GM12801 (cell line): Measurements from ENCODE around the gene SURF6.

Experiments used
- TF ChIP-seq, protein P1 (sequence below): IDR thresholded peaks from one replicate; pipeline ENCODE4 v1.5.1; 2011; ENCODE audit warnings: control low read depth; ENCODE audit not compliant: insufficient read length; ENCODE audit errors: extremely low read depth

SURF6 gene

DNA sequence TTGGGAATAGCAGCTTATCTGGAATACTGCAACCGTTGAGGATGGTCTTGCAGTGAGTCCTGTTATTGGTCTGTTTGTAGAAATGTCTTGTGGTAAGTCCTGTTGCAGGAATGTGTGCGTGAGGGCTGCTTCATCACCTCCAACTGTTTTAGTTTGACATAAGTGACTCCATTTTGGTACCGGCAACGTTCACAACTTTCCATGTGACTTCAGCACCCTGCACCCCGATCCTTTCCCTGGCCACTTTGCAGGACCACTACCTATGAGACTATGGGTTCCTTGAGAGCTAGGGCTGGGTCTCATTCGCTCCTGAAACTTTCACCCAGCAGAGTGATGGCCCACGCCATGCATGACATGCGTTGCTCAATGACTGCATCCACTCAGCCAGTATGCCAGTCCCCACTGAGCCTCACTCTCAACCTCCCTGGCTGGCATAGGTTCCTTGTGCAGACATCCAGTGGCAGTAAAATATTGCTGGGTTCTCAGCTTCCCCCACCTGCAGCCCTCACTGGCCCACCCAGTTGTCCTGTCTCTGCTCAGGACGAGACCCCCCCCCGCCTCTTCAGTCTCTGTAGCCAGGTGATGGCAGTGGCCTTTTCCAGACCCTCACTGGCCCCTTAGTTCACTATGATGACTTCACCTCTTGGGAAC lies 8.0 kb downstream of the SURF6 start:
- TF ChIP-seq, protein P1, sequence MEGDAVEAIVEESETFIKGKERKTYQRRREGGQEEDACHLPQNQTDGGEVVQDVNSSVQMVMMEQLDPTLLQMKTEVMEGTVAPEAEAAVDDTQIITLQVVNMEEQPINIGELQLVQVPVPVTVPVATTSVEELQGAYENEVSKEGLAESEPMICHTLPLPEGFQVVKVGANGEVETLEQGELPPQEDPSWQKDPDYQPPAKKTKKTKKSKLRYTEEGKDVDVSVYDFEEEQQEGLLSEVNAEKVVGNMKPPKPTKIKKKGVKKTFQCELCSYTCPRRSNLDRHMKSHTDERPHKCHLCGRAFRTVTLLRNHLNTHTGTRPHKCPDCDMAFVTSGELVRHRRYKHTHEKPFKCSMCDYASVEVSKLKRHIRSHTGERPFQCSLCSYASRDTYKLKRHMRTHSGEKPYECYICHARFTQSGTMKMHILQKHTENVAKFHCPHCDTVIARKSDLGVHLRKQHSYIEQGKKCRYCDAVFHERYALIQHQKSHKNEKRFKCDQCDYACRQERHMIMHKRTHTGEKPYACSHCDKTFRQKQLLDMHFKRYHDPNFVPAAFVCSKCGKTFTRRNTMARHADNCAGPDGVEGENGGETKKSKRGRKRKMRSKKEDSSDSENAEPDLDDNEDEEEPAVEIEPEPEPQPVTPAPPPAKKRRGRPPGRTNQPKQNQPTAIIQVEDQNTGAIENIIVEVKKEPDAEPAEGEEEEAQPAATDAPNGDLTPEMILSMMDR: no peak

DNA sequence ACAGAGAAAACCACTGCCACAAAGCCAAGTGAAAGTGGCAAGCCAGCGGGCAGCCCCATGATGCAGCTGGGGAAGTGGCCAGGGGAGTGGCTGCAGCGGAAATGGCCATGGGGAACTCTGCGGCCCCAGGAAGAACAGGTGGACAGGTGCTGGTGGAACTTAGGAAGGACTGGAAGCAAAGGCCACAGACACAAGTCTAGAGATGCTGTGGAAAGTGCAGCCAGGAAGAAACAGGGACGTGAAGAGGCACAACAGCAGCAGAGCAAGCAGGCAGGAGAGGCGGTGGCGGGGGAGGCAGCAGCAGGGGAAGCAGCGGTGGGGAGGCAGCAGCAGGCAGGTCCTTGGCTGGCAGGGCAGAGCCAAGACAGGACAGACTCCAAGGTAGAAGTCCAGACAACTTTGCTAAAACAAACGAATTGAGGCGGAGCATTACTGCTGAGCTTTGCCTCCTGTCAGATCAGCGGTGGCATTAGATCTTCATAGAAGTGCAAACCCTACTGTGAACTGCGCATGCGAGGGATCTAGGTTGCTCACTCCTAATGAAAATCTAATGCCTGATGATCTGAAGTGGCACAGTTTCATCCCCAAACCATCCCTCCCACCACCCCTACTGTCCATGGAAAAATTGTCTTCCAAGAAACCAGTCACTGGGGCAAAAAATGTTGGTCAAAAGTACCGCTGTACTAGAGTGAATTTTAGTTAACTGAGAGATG lies 11.8 kb downstream of the SURF6 start:
- TF ChIP-seq, protein P1: no peak

DNA sequence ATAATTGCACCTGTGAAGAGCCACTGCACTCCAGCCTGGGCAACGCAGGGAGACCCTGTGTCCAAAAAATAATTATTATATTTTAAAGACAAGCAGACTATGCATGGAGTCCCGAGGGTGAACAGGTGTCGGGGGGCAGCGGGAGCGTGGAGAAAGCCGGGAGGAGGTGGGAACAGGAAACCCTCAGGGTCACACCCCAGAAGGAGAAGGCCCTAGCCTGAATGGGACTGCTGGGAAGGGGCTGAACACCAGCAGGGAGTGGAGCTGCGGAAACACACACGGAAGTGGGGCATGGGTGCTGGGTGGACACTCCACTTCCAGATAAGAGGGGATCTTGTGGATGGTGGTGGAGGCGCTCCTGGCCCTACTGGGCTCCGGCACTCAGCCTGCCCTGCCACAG lies 12.8 kb downstream of the SURF6 start:
- TF ChIP-seq, protein P1: no peak

DNA sequence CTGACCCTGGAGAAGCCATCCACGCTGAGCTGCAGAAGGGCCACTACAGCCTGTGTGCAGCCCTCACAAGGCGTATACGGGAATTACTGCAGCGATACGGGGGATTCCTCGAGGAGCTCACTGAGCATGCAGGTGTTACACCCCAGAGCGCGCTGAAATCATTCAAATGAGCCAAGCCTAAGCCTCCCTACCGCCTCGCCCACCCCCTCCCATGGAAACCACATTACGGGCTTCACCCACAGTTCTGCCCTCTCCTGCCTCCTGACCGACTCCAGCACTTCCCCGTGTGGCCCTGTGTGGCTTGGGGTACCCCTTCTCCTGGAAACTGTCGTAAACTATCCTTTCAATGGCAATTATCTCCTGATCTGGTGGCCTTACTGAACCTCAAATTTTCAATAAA lies 13.3 kb downstream of the SURF6 start:
- TF ChIP-seq, protein P1: no peak

DNA sequence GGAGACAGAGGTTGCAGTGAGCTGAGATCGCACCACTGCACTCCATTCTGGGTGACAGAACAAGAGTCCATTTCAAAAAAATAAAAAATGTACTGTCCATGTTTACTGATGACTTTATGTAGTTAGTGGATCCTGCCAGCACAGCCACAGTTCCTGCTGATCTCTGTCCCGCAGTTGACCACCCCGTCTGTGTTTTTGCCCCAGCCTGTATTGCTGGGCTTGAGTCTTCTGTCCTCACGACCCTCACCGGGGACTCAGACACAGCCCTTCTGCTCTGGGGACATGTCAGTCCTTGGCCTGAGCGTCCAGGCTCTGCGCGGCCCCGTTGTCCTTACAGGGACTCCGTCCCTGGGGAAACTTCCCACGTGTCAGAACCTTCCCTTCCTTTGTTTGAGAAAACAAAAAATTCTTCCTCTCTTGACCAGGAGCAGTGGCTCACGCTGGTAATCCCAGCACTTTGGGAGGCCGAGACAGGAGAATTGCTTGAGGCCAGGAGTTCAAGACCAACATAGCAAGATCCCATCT lies 14.5 kb downstream of the SURF6 start:
- TF ChIP-seq, protein P1: no peak

DNA sequence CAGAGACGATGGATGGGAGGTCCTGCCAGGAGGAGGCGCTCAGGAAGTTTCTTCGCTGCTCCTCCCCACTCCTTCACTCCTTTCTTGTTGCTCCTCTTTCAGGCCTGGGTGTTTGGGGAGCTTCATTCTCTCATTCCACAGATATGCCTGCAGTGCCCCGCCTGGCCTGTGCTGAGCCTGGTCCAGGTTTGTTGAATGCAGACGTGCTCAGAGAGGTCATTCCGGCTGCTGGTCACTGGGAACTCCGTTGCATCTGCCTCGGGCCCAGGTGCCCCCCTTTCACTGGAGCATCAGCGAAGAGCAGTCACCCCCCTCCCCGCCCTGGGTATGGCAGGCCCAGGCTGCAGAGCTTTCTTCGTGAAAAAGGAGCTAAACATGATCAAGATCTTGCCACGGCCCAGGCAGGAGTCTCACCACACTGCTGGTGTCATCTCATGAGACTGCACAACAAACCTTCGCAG lies 15.5 kb downstream of the SURF6 start:
- TF ChIP-seq, protein P1: no peak

DNA sequence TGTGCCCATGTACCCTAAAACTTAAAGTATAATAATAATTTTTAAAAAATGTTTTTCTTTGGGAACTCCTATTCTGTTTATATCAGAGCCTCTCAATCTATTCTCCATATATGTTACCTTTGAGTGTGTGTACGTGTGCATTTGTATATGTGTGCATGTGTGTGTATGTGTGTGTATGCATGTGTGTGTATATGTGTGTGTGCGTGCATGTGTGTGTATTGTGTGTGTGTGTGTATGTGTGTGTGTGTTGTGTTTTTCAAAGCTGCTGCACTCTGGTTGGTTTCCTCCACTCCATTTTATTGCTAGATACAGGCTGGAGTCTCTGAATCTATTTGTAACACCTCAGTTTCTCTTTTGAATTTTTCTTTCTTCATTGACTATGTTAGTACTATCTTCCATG lies 20.0 kb downstream of the SURF6 start:
- TF ChIP-seq, protein P1: no peak
